Body of pancreas (tissue), 4 donors: ENCODE data around the gene ANGPTL4. TPM values are rescaled to one million over a fixed set of nuclear protein-coding genes. Genes with fewer than 3 reads are reported as not detected.
A peak's percentile ranks its signal among the peaks of the same experiment; 100 is the strongest.

Source experiments
- ATAC-seq: fragments of 150-250 bp; one replicate; pipeline ENCODE4 v1.9.1; 2016
- DNase-seq, 4 donors: peaks; one replicate each; pipeline ENCODE4 v3.0.0-alpha.2; 2019
- H3K27ac ChIP-seq, 4 donors: fragments of 200-600 bp; sonication (generic); 1 replicate in 3 of 4; 2 replicates in 1 of 4; pipeline versions ENCODE4 v1.5.1 to v1.6.1; 2016 to 2019; ENCODE audit warnings: mild to moderate bottlenecking in 1 of 4, mixed read lengths in 1 of 4, moderate library complexity in 1 of 4
- H3K27me3 ChIP-seq, 2 donors: fragments of 200-600 bp; sonication (generic); one replicate each; pipeline ENCODE4 v1.6.0; 2016; ENCODE audit warnings: mild to moderate bottlenecking in 1 of 2
- H3K36me3 ChIP-seq, 2 donors: fragments of 200-600 bp; sonication (generic); replicated peaks in 1 of 2; 2 replicates each; pipeline ENCODE4 v1.5.1; 2016; ENCODE audit warnings: low read depth in 2 of 2; ENCODE audit not compliant: insufficient read depth in 1 of 2
- H3K4me1 ChIP-seq: fragments of 200-600 bp; sonication (generic); one replicate; pipeline ENCODE4 v1.6.0; 2016
- H3K4me3 ChIP-seq, 2 donors: fragments of 200-600 bp; sonication (generic); 1 replicate in 1 of 2; 2 replicates in 1 of 2; pipeline ENCODE4 v1.5.1; 2016 to 2019
- H3K9me3 ChIP-seq, 3 donors: fragments of 200-600 bp; sonication (generic); 1 replicate in 2 of 3; 2 replicates in 1 of 3; pipeline ENCODE4 v1.5.1; 2016
- CTCF ChIP-seq, 7 experiments: fragments of 450-650 bp in 4 of 7; fragments of 200-600 bp in 3 of 7; sonication (generic) in 3 of 7; IDR thresholded peaks; one replicate each; pipeline ENCODE4 v1.5.1; 2016 to 2019; ENCODE audit warnings: antibody characterized with exemption in 7 of 7
- POLR2A ChIP-seq, 3 donors: fragments of 450-650 bp; IDR thresholded peaks; one replicate each; pipeline ENCODE4 v1.6.1; 2016; ENCODE audit warnings: antibody characterized with exemption in 3 of 3, mild to moderate bottlenecking in 2 of 3
- WGBS, 2 donors: methylation state at CpG; one replicate each; pipeline ENCODE4 v1.1.5; 2017; 5-methylcytosine and 5-hydroxymethylcytosine counted together
- intact Hi-C: fragments of 100-400 bp; cut with DNase I; formaldehyde crosslinking; loops from one replicate; pipeline ENCODE4 v1.15.1; 2023
- total RNA-seq, 2 donors: library from RNA; depleted of rRNA; stranded (reverse); fragments of >200 nt; gene quantifications; one replicate each; pipeline ENCODE4 v1.1.0, GENCODE V29; 2016

Gene ANGPTL4
- total RNA-seq, 2 donors from 2014 or later: 68.7 to 110 TPM

GRCh38 chr19:8397746-8398310, 33.9 kb downstream of the ANGPTL4 start:
- no peak for DNase-seq
- peaks cover 58% of the 10 kb centered on the region for H3K4me1 ChIP-seq

GRCh38 chr19:8398311-8398771, 34.4 kb downstream of the ANGPTL4 start:
- no peaks in the 10 kb centered on the region for H3K27me3 ChIP-seq
- H3K9me3 ChIP-seq: no peaks in the 10 kb centered on the region
- peak in 1 of 4 donors; percentile 46 for DNase-seq
- H3K27ac ChIP-seq: peak overlapping the region in 3 of 4 donors; percentile 9 to 62 (median 58)
- ATAC-seq: peak; percentile 13
- peaks cover 53% of the 10 kb centered on the region for H3K4me1 ChIP-seq
- WGBS, 2 donors: 32 to 62% methylated on average over 3 to 9 of the region's 9 CpGs
- TF ChIP-seq CTCF (IDR thresholded peaks at IDR 0.05) (no peak), POLR2A (IDR thresholded peaks at IDR 0.05) (no peak)
- intact Hi-C loops: loop anchor here (5.0 kb wide), 1 partner anchor 41 kb away; no protein-coding TSS in a partner anchor
- H3K4me3 ChIP-seq: no peak overlapping the region
- peaks cover 0 to 10% of the 10 kb centered on the region in 2 donors for H3K36me3 ChIP-seq

More at GRCh38 chr19:8397746-8398310, 33.9 kb downstream of the ANGPTL4 start:
- WGBS, 2 donors: 75 to 100% methylated on average over 3 to 9 of the region's 10 CpGs
- H3K4me3 ChIP-seq: no peak overlapping the region
- peak overlapping the region; percentile 9 to 62 (median 37) for H3K27ac ChIP-seq
- H3K9me3 ChIP-seq: no peaks in the 10 kb centered on the region
- no peaks in the 10 kb centered on the region for H3K27me3 ChIP-seq
- TF ChIP-seq CTCF (IDR thresholded peaks at IDR 0.05) (no peak), POLR2A (IDR thresholded peaks at IDR 0.05) (no peak)
- H3K36me3 ChIP-seq: peaks cover 0 to 8% of the 10 kb centered on the region in 2 donors
- intact Hi-C loops: loop anchor here (5.0 kb wide), 1 partner anchor 41 kb away; no protein-coding TSS in a partner anchor
- ATAC-seq: peak; percentile 5

- intact Hi-C loops: loop anchor here (5.0 to 10.0 kb wide), 2 partner anchors 42 to 105 kb away; partner anchors contain the start of gene PRAM1
- ATAC-seq (no peak), DNase-seq (no peak)
- H3K27ac ChIP-seq: peak overlapping the region in 1 of 4 donors; percentile 8
- H3K4me3 ChIP-seq: no peak overlapping the region
- no peaks in the 10 kb centered on the region for H3K9me3 ChIP-seq
- H3K27me3 ChIP-seq: no peaks in the 10 kb centered on the region
- H3K4me1 ChIP-seq: peaks cover 44% of the 10 kb centered on the region
- WGBS, 2 donors: 92 to 98% methylated on average over 13 to 34 of the region's 34 CpGs
- peaks cover 6 to 12% of the 10 kb centered on the region in 2 donors for H3K36me3 ChIP-seq
- TF ChIP-seq POLR2A (IDR thresholded peaks at IDR 0.05) (no peak), CTCF (IDR thresholded peaks at IDR 0.05) (no peak)
These were observed 35.8 kb downstream of the ANGPTL4 start for GRCh38 chr19:8399681-8400188.

- Histone ChIP-seq H3K36me3 (peaks cover 6 to 12% of the 10 kb centered on the region in 2 donors), H3K9me3 (no peaks in the 10 kb centered on the region), H3K4me3 (no peak overlapping the region), H3K4me1 (peaks cover 25% of the 10 kb centered on the region), H3K27ac (no peak overlapping the region), H3K27me3 (no peaks in the 10 kb centered on the region)
- 98% methylated on average over 16 of the region's 21 CpGs; no CpG with 5 or more reads in 1 of the 2 donors for WGBS, 2 donors
- TF ChIP-seq POLR2A (IDR thresholded peaks at IDR 0.05): no peak
- TF ChIP-seq CTCF (IDR thresholded peaks at IDR 0.05): no peak
- no peak for DNase-seq
- ATAC-seq: no peak
- intact Hi-C loops: loop anchor here (10.0 kb wide), 1 partner anchor 103 kb away; the partner anchor contains the start of gene PRAM1
These were observed 38.0 kb downstream of the ANGPTL4 start for GRCh38 chr19:8401981-8402411.
